HG03575 (cell line): ENCODE results near the gene LYZL6.
"Not testable (repeated sequence)": the region's sequence is repeated elsewhere in the genome, so short reads cannot be mapped to it uniquely, and the experiment has no call there.

Experiments used
- ATAC-seq: cut with Tn5 transposase; IDR thresholded peaks from one replicate; pipeline ENCODE4 v1.9.1; 2021; ENCODE audit not compliant: unreplicated experiment, insufficient number of reproducible peaks, low FRiP score; ENCODE audit errors: extremely low read depth

Gene LYZL6

GRCh38 chr17:35913609-35914008, 29.9 kb downstream of the LYZL6 start:
- ATAC-seq = no peak

GRCh38 chr17:35912942-35913341, 30.6 kb downstream of the LYZL6 start:
- ATAC-seq = no peak

GRCh38 chr17:35912339-35912912, 31.1 kb downstream of the LYZL6 start:
- ATAC-seq = no peak

GRCh38 chr17:35909408-35909807, 34.1 kb downstream of the LYZL6 start:
- no peak for ATAC-seq

- ATAC-seq = no peak
Measured at GRCh38 chr17:35907691-35908090, 35.8 kb downstream of the LYZL6 start.

- ATAC-seq = no peak
Measured at GRCh38 chr17:35906926-35907637, 36.4 kb downstream of the LYZL6 start.

- no peak for ATAC-seq
Measured at GRCh38 chr17:35906191-35906925, 37.2 kb downstream of the LYZL6 start.

GRCh38 chr17:35903451-35903850, 40.1 kb downstream of the LYZL6 start:
- no peak for ATAC-seq

- no peak for ATAC-seq
Measured at GRCh38 chr17:35901631-35902175, 41.8 kb downstream of the LYZL6 start.

GRCh38 chr17:35900708-35901480, 42.6 kb downstream of the LYZL6 start:
- no peak for ATAC-seq

GRCh38 chr17:35900280-35900679, 43.2 kb downstream of the LYZL6 start:
- no peak for ATAC-seq

GRCh38 chr17:35898283-35899070, 45.0 kb downstream of the LYZL6 start:
- ATAC-seq = no peak

GRCh38 chr17:35897772-35898171, 45.7 kb downstream of the LYZL6 start:
- not testable (repeated sequence) for ATAC-seq

- no peak for ATAC-seq
Measured at GRCh38 chr17:35895636-35896587, 47.6 kb downstream of the LYZL6 start.

- ATAC-seq = no peak
Measured at GRCh38 chr17:35894206-35894605, 49.3 kb downstream of the LYZL6 start.

- ATAC-seq = no peak
Measured at GRCh38 chr17:35893751-35894150, 49.8 kb downstream of the LYZL6 start.
